Measurements from ENCODE around the gene AMER1. TPM values are rescaled to one million over a fixed set of nuclear protein-coding genes. Genes with fewer than 3 reads are reported as not detected.

Gene AMER1
- total and polyA plus RNA-seq, 2 of the 4 experiments (the other 2 are of a cell fraction) = 1.3 to 2.2 TPM

DNA sequence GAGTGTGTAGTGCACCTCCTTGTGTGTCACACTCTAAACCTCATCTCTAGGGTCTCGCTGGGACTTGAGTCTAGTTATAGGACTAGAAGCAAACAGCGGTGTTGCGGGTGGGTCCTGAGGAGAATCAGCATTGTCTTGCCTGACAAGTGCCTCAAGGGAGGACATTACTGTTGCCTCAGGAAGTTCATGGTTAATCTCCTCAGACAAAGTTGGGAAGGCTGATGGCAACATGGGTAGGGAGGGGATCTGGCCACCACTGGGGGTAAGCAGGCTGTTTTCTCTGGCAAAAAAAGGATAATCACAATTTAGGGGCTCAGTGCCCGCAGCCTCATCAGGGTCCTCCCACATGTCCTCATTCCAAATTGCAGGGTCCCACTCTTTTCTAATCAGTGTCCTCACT lies 12.5 kb upstream of the AMER1 start:
- Histone ChIP-seq H4K8ac (ENCODE audit: low read depth in 2 of 2, low read length in 2 of 2) (no peak overlapping the region), H2BK20ac (ENCODE audit: low read depth, low read length) (no peak overlapping the region), H3K4me2 (ENCODE audit: low read depth, low read length) (no peak overlapping the region), H2BK5ac (ENCODE audit: low read depth, low read length, poor library complexity, severe bottlenecking) (no peak overlapping the region), H2BK120ac (ENCODE audit: low read depth, low read length) (no peak overlapping the region), H4K5ac (ENCODE audit: low read depth, low read length) (no peak overlapping the region), H2AFZ (replicated peaks; ENCODE audit: low read length, poor library complexity) (no peak overlapping the region), H3K4ac (ENCODE audit: low read depth, low read length) (no peak overlapping the region), H3K79me1 (ENCODE audit: low read depth in 1 of 2, low read length in 2 of 2) (no peaks in the 10 kb centered on the region), H3K27me3 (ENCODE audit: control insufficient read depth, insufficient read depth, low read length) (no peaks in the 10 kb centered on the region), H3K23ac (ENCODE audit: low read depth, low read length) (no peak overlapping the region), H2AK9ac (replicated peaks; ENCODE audit: low read depth, low read length, poor library complexity) (no peak overlapping the region), H3K9ac (ENCODE audit: low read depth, low read length) (no peak overlapping the region), H2BK15ac (ENCODE audit: low read depth, low read length) (no peak overlapping the region), H3K36me3 (ENCODE audit: control insufficient read depth, insufficient read depth, low read length) (no peaks in the 10 kb centered on the region), H3K56ac (ENCODE audit: extremely low read depth, insufficient read depth, low read length) (no peak overlapping the region), H4K91ac (ENCODE audit: insufficient read depth, low read depth, low read length) (no peak overlapping the region), H3K27ac (ENCODE audit: insufficient read depth, low read length) (no peak overlapping the region), H3K9me1 (ENCODE audit: insufficient read depth, low read length) (no peaks in the 10 kb centered on the region), H4K20me1 (ENCODE audit: insufficient read depth, low read length) (no peaks in the 10 kb centered on the region), H3K9me3 (ENCODE audit: control insufficient read depth, insufficient read depth, low read length) (no peaks in the 10 kb centered on the region), H3K18ac (ENCODE audit: low read depth, low read length) (no peak overlapping the region), H3K4me3 (ENCODE audit: insufficient read depth, low read depth, low read length) (no peak overlapping the region), H3K14ac (replicated peaks; ENCODE audit: low read depth, low read length) (no peak overlapping the region), H3K4me1 (ENCODE audit: control insufficient read depth, insufficient read depth, low read length) (no peaks in the 10 kb centered on the region), H2AK5ac (ENCODE audit: low read depth, low read length) (no peak overlapping the region)
- intact Hi-C loops (cut with micrococcal nuclease) = no loop called here
- ATAC-seq (ENCODE audit: low read depth) (no peak), DNase-seq (no peak)
- TF ChIP-seq, protein P1, sequence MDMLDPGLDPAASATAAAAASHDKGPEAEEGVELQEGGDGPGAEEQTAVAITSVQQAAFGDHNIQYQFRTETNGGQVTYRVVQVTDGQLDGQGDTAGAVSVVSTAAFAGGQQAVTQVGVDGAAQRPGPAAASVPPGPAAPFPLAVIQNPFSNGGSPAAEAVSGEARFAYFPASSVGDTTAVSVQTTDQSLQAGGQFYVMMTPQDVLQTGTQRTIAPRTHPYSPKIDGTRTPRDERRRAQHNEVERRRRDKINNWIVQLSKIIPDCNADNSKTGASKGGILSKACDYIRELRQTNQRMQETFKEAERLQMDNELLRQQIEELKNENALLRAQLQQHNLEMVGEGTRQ (IDR thresholded peaks at IDR 0.05; ENCODE audit: low read depth, low read length) = no peak
- no peak for TF ChIP-seq CEBPB (IDR thresholded peaks at IDR 0.05; ENCODE audit: low read depth, low read length)
- no peak for TF ChIP-seq RAD21 (IDR thresholded peaks at IDR 0.05; ENCODE audit: low read length)
- no peak for TF ChIP-seq MAZ (IDR thresholded peaks at IDR 0.05; ENCODE audit: borderline replicate concordance, low read depth, low read length)
- no peak for TF ChIP-seq SMC3 (IDR thresholded peaks at IDR 0.05; ENCODE audit: low read depth, low read length)
- no peak for TF ChIP-seq RCOR1 (IDR thresholded peaks at IDR 0.05; ENCODE audit: insufficient replicate concordance, low read length)
- no peak for TF ChIP-seq FOS (IDR thresholded peaks at IDR 0.05; ENCODE audit: low read depth, low read length)
- TF ChIP-seq MXI1 (IDR thresholded peaks at IDR 0.05; ENCODE audit: borderline replicate concordance, low read depth, low read length) = no peak
- no peak for TF ChIP-seq MAFK (IDR thresholded peaks at IDR 0.05; ENCODE audit: low read depth, low read length)
- no peak for TF ChIP-seq RFX5 (IDR thresholded peaks at IDR 0.05; ENCODE audit: low read depth, low read length)
- no peak for TF ChIP-seq NFE2L2 (IDR thresholded peaks at IDR 0.05; ENCODE audit: low read depth, low read length)
- no peak for TF ChIP-seq ELK1 (IDR thresholded peaks at IDR 0.05; ENCODE audit: borderline replicate concordance, low read depth, low read length)
- CTCF ChIA-PET = no interaction called here
- no CpG with 5 or more reads among the region's 4 CpGs for WGBS, 2 experiments (ENCODE audit: extremely low coverage in 2 of 2, insufficient read length in 1 of 2)
- POLR2A ChIA-PET (ENCODE audit: unreplicated experiment) = no interaction called here
- dilution Hi-C loops (cut with HindIII; ENCODE audit: low sequenced_read_pairs, unreplicated experiment) = no loop called here
- BruUV-seq (replicated peaks) = no TSS peak
- in situ Hi-C loops (cut with MboI; ENCODE audit: low sequenced_read_pairs) = no loop called here

Measured in IMR-90 (cell line).